GM23338 (cell line): ENCODE data around the gene NCAPD3. TPM values are rescaled to one million over a fixed set of nuclear protein-coding genes. Genes with fewer than 3 reads are reported as not detected.

Experiments used
- ATAC-seq: fragments of 200-7000 bp; cut with Tn5 transposase; 3 replicates; pipeline ENCODE4 v1.9.1; 2020
- DNase-seq: peaks from one replicate; pipeline ENCODE4 v3.0.0-alpha.2; 2015; ENCODE audit warnings: low spot score
- H2AFZ ChIP-seq: fragments of 200-600 bp; sonication (generic); 2 replicates; pipeline ENCODE4 v1.8.0; 2016; ENCODE audit warnings: antibody characterized with exemption, mild to moderate bottlenecking, moderate library complexity
- H3F3A ChIP-seq: fragments of 200-600 bp; sonication (generic); replicated peaks from 2 replicates; pipeline ENCODE4 v1.8.0; 2017; ENCODE audit warnings: antibody characterized with exemption, mixed run types, low read depth
- H3K27ac ChIP-seq: fragments of 200-600 bp; sonication (generic); 2 replicates; pipeline ENCODE4 v1.6.1; 2016; ENCODE audit warnings: low read depth
- H3K27me3 ChIP-seq: fragments of 200-600 bp; sonication (generic); 2 replicates; pipeline ENCODE4 v1.8.0; 2016; ENCODE audit warnings: mild to moderate bottlenecking, mixed run types, moderate library complexity; ENCODE audit not compliant: insufficient read depth
- H3K36me3 ChIP-seq: fragments of 200-600 bp; sonication (generic); 2 replicates; pipeline ENCODE4 v1.8.0; 2016; ENCODE audit warnings: mild to moderate bottlenecking; ENCODE audit not compliant: insufficient read depth
- H3K4me1 ChIP-seq: fragments of 200-600 bp; sonication (generic); 2 replicates; pipeline ENCODE4 v1.8.0; 2016; ENCODE audit warnings: mild to moderate bottlenecking, moderate library complexity; ENCODE audit not compliant: insufficient read depth
- H3K4me2 ChIP-seq: fragments of 200-600 bp; sonication (generic); 2 replicates; pipeline ENCODE4 v1.7.1; 2017; ENCODE audit warnings: mixed run types
- H3K4me3 ChIP-seq: fragments of 200-600 bp; sonication (generic); 2 replicates; pipeline ENCODE4 v1.6.1; 2016; ENCODE audit warnings: mixed run types
- H3K79me2 ChIP-seq: fragments of 200-600 bp; sonication (generic); replicated peaks from 2 replicates; pipeline ENCODE4 v1.8.0; 2017; ENCODE audit warnings: mild to moderate bottlenecking; ENCODE audit not compliant: insufficient read depth
- H3K9me2 ChIP-seq: fragments of 200-600 bp; sonication (generic); 2 replicates; pipeline ENCODE4 v1.8.0; 2017; ENCODE audit not compliant: insufficient read depth
- H4K20me1 ChIP-seq: fragments of 200-600 bp; sonication (generic); replicated peaks from 2 replicates; pipeline ENCODE4 v1.8.0; 2017; ENCODE audit warnings: mild to moderate bottlenecking; ENCODE audit not compliant: insufficient read depth
- H3K27ac Mint-ChIP-seq: 2 replicates; pipeline ENCODE4 v1.8.0; 2020; ENCODE audit warnings: inconsistent platforms, mild to moderate bottlenecking, moderate library complexity, mixed read lengths
- H3K27me3 Mint-ChIP-seq: 3 replicates; pipeline ENCODE4 v1.8.0; 2022; ENCODE audit warnings: low read depth, mild to moderate bottlenecking, moderate library complexity, mixed read lengths, inconsistent platforms; ENCODE audit not compliant: insufficient read depth, poor library complexity
- H3K36me3 Mint-ChIP-seq: 3 replicates; pipeline ENCODE4 v1.8.0; 2021; ENCODE audit warnings: low read depth, mild to moderate bottlenecking, inconsistent platforms, moderate library complexity, mixed read lengths
- H3K4me1 Mint-ChIP-seq: 3 replicates; pipeline ENCODE4 v1.8.0; 2020; ENCODE audit warnings: mild to moderate bottlenecking, inconsistent platforms, mixed read lengths
- H3K4me3 Mint-ChIP-seq: 3 replicates; pipeline ENCODE4 v1.8.0; 2021; ENCODE audit warnings: moderate library complexity, mild to moderate bottlenecking, inconsistent platforms, mixed read lengths
- H3K9me3 Mint-ChIP-seq: 3 replicates; pipeline ENCODE4 v1.8.0; 2020; ENCODE audit warnings: moderate library complexity, mild to moderate bottlenecking, inconsistent platforms, mixed read lengths
- CREB1 ChIP-seq: fragments of 250-450 bp; sonication (Bioruptor Pico); IDR thresholded peaks from 2 replicates; pipeline ENCODE4 v1.5.0; 2020; ENCODE audit warnings: low read depth, mild to moderate bottlenecking, moderate library complexity
- EZH2 ChIP-seq: fragments of 200-600 bp; sonication (generic); IDR thresholded peaks from one replicate; pipeline ENCODE4 v1.8.0; 2017; ENCODE audit warnings: antibody characterized with exemption, mild to moderate bottlenecking, low read depth; ENCODE audit not compliant: unreplicated experiment
- JUNB ChIP-seq: IDR thresholded peaks from one replicate; pipeline ENCODE4 v1.6.1; 2016; ENCODE audit warnings: antibody characterized with exemption; ENCODE audit not compliant: unreplicated experiment
- NANOG ChIP-seq: IDR thresholded peaks from 2 replicates; pipeline ENCODE4 v1.6.1; 2016; ENCODE audit warnings: antibody characterized with exemption, borderline replicate concordance
- REST ChIP-seq: IDR thresholded peaks from one replicate; pipeline ENCODE4 v1.6.1; 2018; ENCODE audit warnings: antibody characterized with exemption; ENCODE audit not compliant: unreplicated experiment
- STAT1 ChIP-seq: IDR thresholded peaks from one replicate; pipeline ENCODE4 v1.6.1; 2016; ENCODE audit warnings: antibody characterized with exemption; ENCODE audit not compliant: unreplicated experiment
- ZNF462 ChIP-seq: fragments of 250-450 bp; sonication (Bioruptor Pico); IDR thresholded peaks from 2 replicates; pipeline ENCODE4 v1.5.0; 2020; ENCODE audit warnings: mild to moderate bottlenecking, moderate library complexity
- polyA plus RNA-seq: library from polyadenylated mRNA; unstranded; fragments of >200 nt; fragmentation: Nextera tagmentation; extraction: Ambion mirVana; gene quantifications from 2 replicates; pipeline ENCODE4 v1.2.1, GENCODE V29; 2016
- total RNA-seq: library from RNA; depleted of rRNA; stranded (reverse); fragments of >200 nt; shearing (Covaris generic); gene quantifications from 2 replicates; pipeline ENCODE4 v1.2.3, GENCODE V29; 2014

NCAPD3 gene
- total and polyA plus RNA-seq, 2 experiments from 2014 or later, result 37.1 to 49.8 TPM

- TF ChIP-seq ZNF462 (no peak), CREB1 (CRISPR knock-in tag) (no peak), NANOG (no peak), EZH2 (no peak), JUNB (no peak), STAT1 (no peak)
Measured at GRCh38 chr11:134144744-134145143, 79.0 kb downstream of the NCAPD3 start (continued).

- 0 out of 2 replicates have a peak, but pooled peaks cover 2% of the 10 kb centered on the region for H3K79me2 ChIP-seq
- Mint-ChIP-seq H3K4me1 (peaks cover 4% of the 10 kb centered on the region; the same call in 1 of the 3 replicates), H3K4me3 (no peak overlapping the region), H3K27me3 (peaks cover 16% of the 10 kb centered on the region), H3K36me3 (peaks cover 90% of the 10 kb centered on the region), H3K27ac (no peak overlapping the region), H3K9me3 (peaks cover 71% of the 10 kb centered on the region)
- H3K4me3 ChIP-seq, result no peak overlapping the region
- H3K9me2 ChIP-seq, result peaks cover 4% of the 10 kb centered on the region; the same call in 1 of the 2 replicates
- no peaks in the 10 kb centered on the region for H3K4me1 ChIP-seq
- no peak overlapping the region for H2AFZ ChIP-seq
- ATAC-seq (no peak), DNase-seq (no peak)
- 0 out of 2 replicates have a peak, but pooled peaks cover 13% of the 10 kb centered on the region for H3K36me3 ChIP-seq
- H3K4me2 ChIP-seq, result no peak overlapping the region
- H3K27ac ChIP-seq, result no peak overlapping the region
- peaks cover 4% of the 10 kb centered on the region; the same call in 1 of the 2 replicates for H4K20me1 ChIP-seq
- no peak for TF ChIP-seq REST
- no peak for TF ChIP-seq CREB1 (CRISPR knock-in tag)
- no peaks in the 10 kb centered on the region for H3K27me3 ChIP-seq
- peaks cover 5% of the 10 kb centered on the region; the same call in 1 of the 2 replicates for H3F3A ChIP-seq
Measured at GRCh38 chr11:134143801-134144200, 80.0 kb downstream of the NCAPD3 start.
